Measurements from ENCODE around the gene PYDC1.

PYDC1 gene

GRCh38 chr16:31216422-31217135 is at the start of gene PYDC1:
TSS of gene PYDC1 (minus strand) at chr16:31217135. CDS start at chr16:31217028, 107 bp downstream.
- TF ChIP-seq, protein P1, sequence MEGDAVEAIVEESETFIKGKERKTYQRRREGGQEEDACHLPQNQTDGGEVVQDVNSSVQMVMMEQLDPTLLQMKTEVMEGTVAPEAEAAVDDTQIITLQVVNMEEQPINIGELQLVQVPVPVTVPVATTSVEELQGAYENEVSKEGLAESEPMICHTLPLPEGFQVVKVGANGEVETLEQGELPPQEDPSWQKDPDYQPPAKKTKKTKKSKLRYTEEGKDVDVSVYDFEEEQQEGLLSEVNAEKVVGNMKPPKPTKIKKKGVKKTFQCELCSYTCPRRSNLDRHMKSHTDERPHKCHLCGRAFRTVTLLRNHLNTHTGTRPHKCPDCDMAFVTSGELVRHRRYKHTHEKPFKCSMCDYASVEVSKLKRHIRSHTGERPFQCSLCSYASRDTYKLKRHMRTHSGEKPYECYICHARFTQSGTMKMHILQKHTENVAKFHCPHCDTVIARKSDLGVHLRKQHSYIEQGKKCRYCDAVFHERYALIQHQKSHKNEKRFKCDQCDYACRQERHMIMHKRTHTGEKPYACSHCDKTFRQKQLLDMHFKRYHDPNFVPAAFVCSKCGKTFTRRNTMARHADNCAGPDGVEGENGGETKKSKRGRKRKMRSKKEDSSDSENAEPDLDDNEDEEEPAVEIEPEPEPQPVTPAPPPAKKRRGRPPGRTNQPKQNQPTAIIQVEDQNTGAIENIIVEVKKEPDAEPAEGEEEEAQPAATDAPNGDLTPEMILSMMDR (IDR thresholded peaks at IDR 0.05; ENCODE audit: insufficient read depth, low read length, poor library complexity, severe bottlenecking): no peak
- Histone ChIP-seq H3K36me3 (ENCODE audit: control insufficient read depth, insufficient read depth, low read length) (no peaks in the 10 kb centered on the region), H3K27me3 (replicated peaks; ENCODE audit: control insufficient read depth, insufficient read depth, low read length) (peaks cover 3% of the 10 kb centered on the region), H3K4me3 (replicated peaks; ENCODE audit: low read depth, low read length) (no peak within 1 kb of the TSS)
- no peak for DNase-seq (ENCODE audit: extremely low read depth, insufficient read length)

GRCh38 chr16:31265329-31266245 is 48.7 kb upstream of the PYDC1 start:
- Histone ChIP-seq H3K4me3 (replicated peaks; ENCODE audit: low read depth, low read length) (no peak overlapping the region), H3K36me3 (ENCODE audit: control insufficient read depth, insufficient read depth, low read length) (no peaks in the 10 kb centered on the region), H3K27me3 (replicated peaks; ENCODE audit: control insufficient read depth, insufficient read depth, low read length) (no peaks in the 10 kb centered on the region)
- peak; percentile 82 for DNase-seq (ENCODE audit: extremely low read depth, insufficient read length)
- TF ChIP-seq, protein P1 (IDR thresholded peaks at IDR 0.05; ENCODE audit: insufficient read depth, low read length, poor library complexity, severe bottlenecking): no peak

DNA sequence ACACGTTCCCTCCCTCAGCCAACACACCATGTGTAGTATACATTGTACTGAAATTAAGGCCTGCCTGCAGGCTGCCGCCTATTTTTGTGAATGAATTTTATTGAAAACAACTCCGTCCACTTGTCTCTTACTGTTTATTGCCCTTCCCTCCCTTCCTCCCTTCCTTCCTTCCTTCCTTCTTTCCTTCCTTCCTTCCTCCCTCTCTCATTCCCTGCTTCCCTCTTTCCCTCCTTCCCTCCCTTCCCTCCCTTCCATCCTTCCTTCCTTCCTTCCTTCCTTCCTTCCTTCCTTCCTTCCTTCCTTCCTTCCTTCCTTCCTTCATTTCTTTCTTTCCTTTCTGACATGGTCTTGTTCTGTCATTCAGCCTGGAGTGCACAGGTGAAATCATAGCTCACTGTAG is 45.1 kb upstream of the PYDC1 start:
- TF ChIP-seq, protein P1 (IDR thresholded peaks at IDR 0.05; ENCODE audit: insufficient read depth, low read length, poor library complexity, severe bottlenecking): no peak
- Histone ChIP-seq H3K4me3 (replicated peaks; ENCODE audit: low read depth, low read length) (no peak overlapping the region), H3K27me3 (replicated peaks; ENCODE audit: control insufficient read depth, insufficient read depth, low read length) (no peaks in the 10 kb centered on the region), H3K36me3 (ENCODE audit: control insufficient read depth, insufficient read depth, low read length) (no peaks in the 10 kb centered on the region)
- DNase-seq (ENCODE audit: extremely low read depth, insufficient read length): no peak

GRCh38 chr16:31260136-31260931 is 43.4 kb upstream of the PYDC1 start:
- Histone ChIP-seq H3K4me3 (replicated peaks; ENCODE audit: low read depth, low read length) (peak overlapping the region; percentile 30; the same call in 1 of the 2 replicates), H3K27me3 (replicated peaks; ENCODE audit: control insufficient read depth, insufficient read depth, low read length) (no peaks in the 10 kb centered on the region), H3K36me3 (ENCODE audit: control insufficient read depth, insufficient read depth, low read length) (no peaks in the 10 kb centered on the region)
- DNase-seq (ENCODE audit: extremely low read depth, insufficient read length): no peak
- TF ChIP-seq, protein P1 (IDR thresholded peaks at IDR 0.05; ENCODE audit: insufficient read depth, low read length, poor library complexity, severe bottlenecking): no peak

DNA sequence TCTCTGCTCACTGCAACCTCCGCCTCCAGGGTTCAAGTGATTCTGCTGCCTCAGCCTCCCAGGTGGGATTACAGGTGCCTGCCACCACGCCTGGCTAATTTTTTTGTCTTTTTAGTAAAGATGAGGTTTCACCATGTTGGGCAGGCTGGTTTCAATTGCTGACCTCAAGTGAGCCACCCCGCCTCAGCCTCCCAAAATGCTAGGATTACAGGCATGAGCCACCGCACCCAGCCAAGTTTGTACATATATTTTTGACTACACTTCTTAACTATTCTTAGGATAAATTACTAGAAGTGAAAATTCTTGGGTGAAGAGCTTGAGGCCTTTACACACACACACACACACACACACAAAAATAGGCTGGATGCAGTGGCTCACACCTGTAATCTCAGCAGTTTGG is 41.4 kb upstream of the PYDC1 start:
- Histone ChIP-seq H3K27me3 (replicated peaks; ENCODE audit: control insufficient read depth, insufficient read depth, low read length) (no peaks in the 10 kb centered on the region), H3K36me3 (ENCODE audit: control insufficient read depth, insufficient read depth, low read length) (no peaks in the 10 kb centered on the region), H3K4me3 (replicated peaks; ENCODE audit: low read depth, low read length) (no peak overlapping the region)
- no peak for DNase-seq (ENCODE audit: extremely low read depth, insufficient read length)
- TF ChIP-seq, protein P1 (IDR thresholded peaks at IDR 0.05; ENCODE audit: insufficient read depth, low read length, poor library complexity, severe bottlenecking): no peak

All from GM06990 (cell line).